Activated CD8-positive, alpha-beta T cell treated with anti-CD3 and anti-CD28 coated beads for 36 hours (primary cell): Measurements from ENCODE around the gene AHNAK2. TPM values are rescaled to one million over a fixed set of nuclear protein-coding genes. Genes with fewer than 3 reads are reported as not detected.

ENCODE experiments used
- ATAC-seq: fragments of 200-7000 bp; cut with Tn5 transposase; one replicate; pipeline ENCODE4 v1.10.0; 2021; ENCODE audit warnings: mild to moderate bottlenecking, moderate library complexity
- CTCF ChIA-PET: fragments of 350-600 bp; sonication (Branson Sonifier 250); formaldehyde crosslinking; loops from one replicate; lab custom pipeline; 2021; ENCODE audit warnings: antibody characterized with exemption; lab: Charles Lee
- POLR2A ChIA-PET: fragments of 350-600 bp; sonication (Branson Sonifier 250); formaldehyde crosslinking; loops from one replicate; lab custom pipeline; 2021; ENCODE audit warnings: antibody characterized with exemption; lab: Charles Lee
- DNase-seq: peaks from one replicate; pipeline ENCODE4 v3.0.0-alpha.2; 2020
- H3K27ac Mint-ChIP-seq: one replicate; pipeline ENCODE4 v1.8.0; 2021; ENCODE audit warnings: mild to moderate bottlenecking, mixed read lengths
- H3K27me3 Mint-ChIP-seq: one replicate; pipeline ENCODE4 v1.8.0; 2021; ENCODE audit warnings: mixed read lengths
- H3K36me3 Mint-ChIP-seq: one replicate; pipeline ENCODE4 v1.8.0; 2021; ENCODE audit warnings: low read depth, mixed read lengths
- H3K4me1 Mint-ChIP-seq: one replicate; pipeline ENCODE4 v1.8.0; 2021; ENCODE audit warnings: low read depth, mixed read lengths
- H3K4me3 Mint-ChIP-seq: one replicate; pipeline ENCODE4 v1.8.0; 2021; ENCODE audit warnings: mild to moderate bottlenecking, moderate library complexity, mixed read lengths
- H3K9me3 Mint-ChIP-seq: one replicate; pipeline ENCODE4 v1.8.0; 2021; ENCODE audit warnings: mixed read lengths
- CTCF ChIP-seq: fragments of 200-600 bp; IDR thresholded peaks from one replicate; pipeline ENCODE4 v1.8.0; 2022; ENCODE audit warnings: antibody characterized with exemption, mild to moderate bottlenecking
- intact Hi-C: fragments of 100-400 bp; cut with micrococcal nuclease; formaldehyde crosslinking; loops from one replicate; pipeline ENCODE4 v1.10.0; 2022
- total RNA-seq, 2 experiments: library from RNA; stranded (reverse); gene quantifications; one replicate each; pipeline ENCODE4 v1.2.3, GENCODE V29; 2021

Gene AHNAK2
- total RNA-seq, 2 experiments from 2014 or later: 0.02 TPM; not detected in 1

GRCh38 chr14:105025429-105025828, 47.3 kb upstream of the AHNAK2 start:
- POLR2A ChIA-PET: interaction anchor here (1.2 to 1.8 kb wide), 4 partner anchors 11 to 21 kb away, joined by 3 to 5 read pairs (median 4); no protein-coding TSS in a partner anchor
- no peak overlapping the region for H3K4me3 Mint-ChIP-seq

GRCh38 chr14:105023791-105024480, 45.8 kb upstream of the AHNAK2 start:
- H3K9me3 Mint-ChIP-seq: no peaks in the 10 kb centered on the region
- TF ChIP-seq CTCF: no peak
- H3K4me3 Mint-ChIP-seq: no peak overlapping the region
- intact Hi-C loops: no loop called here
- no peaks in the 10 kb centered on the region for H3K27me3 Mint-ChIP-seq
- ATAC-seq: no peak
- ChIA-PET CTCF (interaction anchor here (5.9 to 6.0 kb wide), 2 partner anchors 21 kb away, joined by 42 to 51 read pairs; no protein-coding TSS in a partner anchor), POLR2A (no interaction called here)
- DNase-seq: no peak
- H3K36me3 Mint-ChIP-seq: peaks cover 19% of the 10 kb centered on the region
- peaks cover 53% of the 10 kb centered on the region for H3K4me1 Mint-ChIP-seq
- H3K27ac Mint-ChIP-seq: peak overlapping the region; percentile 34

More at GRCh38 chr14:105025429-105025828, 47.3 kb upstream of the AHNAK2 start:
- intact Hi-C loops: no loop called here
- Mint-ChIP-seq H3K27ac (peak overlapping the region; percentile 85), H3K36me3 (peaks cover 5% of the 10 kb centered on the region), H3K27me3 (no peaks in the 10 kb centered on the region), H3K9me3 (no peaks in the 10 kb centered on the region), H3K4me1 (peaks cover 45% of the 10 kb centered on the region)
- no peak for TF ChIP-seq CTCF
- CTCF ChIA-PET: interaction anchor here (1.2 to 6.0 kb wide), 4 partner anchors 20 to 51 kb away, joined by 3 to 51 read pairs (median 4); no protein-coding TSS in a partner anchor
- ATAC-seq (no peak), DNase-seq (no peak)

GRCh38 chr14:105023144-105023543, 45.0 kb upstream of the AHNAK2 start:
- Mint-ChIP-seq H3K4me3 (peak overlapping the region; percentile 99), H3K9me3 (no peaks in the 10 kb centered on the region), H3K36me3 (peaks cover 27% of the 10 kb centered on the region), H3K27me3 (no peaks in the 10 kb centered on the region), H3K4me1 (peaks cover 58% of the 10 kb centered on the region), H3K27ac (no peak overlapping the region)
- POLR2A ChIA-PET: no interaction called here
- ATAC-seq (no peak), DNase-seq (no peak)
- CTCF ChIA-PET: interaction anchor here (1.2 to 5.9 kb wide), 2 partner anchors 22 to 47 kb away, joined by 4 to 42 read pairs; no protein-coding TSS in a partner anchor
- intact Hi-C loops: no loop called here
- TF ChIP-seq CTCF: no peak

GRCh38 chr14:105022276-105022670, 44.1 kb upstream of the AHNAK2 start:
- DNase-seq: no peak
- no peak for ATAC-seq
- H3K4me1 Mint-ChIP-seq: peaks cover 64% of the 10 kb centered on the region
- CTCF ChIA-PET: interaction anchor here (1.2 to 5.9 kb wide), 2 partner anchors 22 to 47 kb away, joined by 4 to 42 read pairs; no protein-coding TSS in a partner anchor
- peaks cover 32% of the 10 kb centered on the region for H3K36me3 Mint-ChIP-seq
- H3K27ac Mint-ChIP-seq: peak overlapping the region; percentile 95
- POLR2A ChIA-PET: interaction anchor here (9.7 kb wide), 1 partner anchor 17 kb away, joined by 69 read pairs; no protein-coding TSS in a partner anchor
- peak overlapping the region; percentile 99 for H3K4me3 Mint-ChIP-seq
- no peaks in the 10 kb centered on the region for H3K9me3 Mint-ChIP-seq
- no peaks in the 10 kb centered on the region for H3K27me3 Mint-ChIP-seq
- TF ChIP-seq CTCF: no peak
- intact Hi-C loops: no loop called here
